Small intestine (tissue), 7 donors: ENCODE data around the gene RAI1. TPM values are rescaled to one million over a fixed set of nuclear protein-coding genes. Genes with fewer than 3 reads are reported as not detected.

Experiments used
- DNase-seq, 2 donors: peaks; one replicate each; pipeline versions ENCODE4 v3.0.0 to v3.0.0-alpha.2; 2013
- FAIRE-seq: peaks from 2 replicates; lab custom pipeline; 2012; peaks lifted over from hg19 to GRCh38; lab: Jason Lieb, UNC
- H3K27ac ChIP-seq, 3 donors: one replicate each; pipeline ENCODE4 v1.5.1; 2013; ENCODE audit warnings: low read length in 2 of 3, mild to moderate bottlenecking in 2 of 3, control low read depth in 1 of 3, inconsistent platforms in 1 of 3, low read depth in 1 of 3, moderate library complexity in 1 of 3
- H3K27me3 ChIP-seq, 3 donors: one replicate each; pipeline ENCODE4 v1.6.1; 2013; ENCODE audit warnings: low read length in 3 of 3, inconsistent platforms in 1 of 3; ENCODE audit not compliant: control insufficient read depth in 3 of 3, insufficient read depth in 3 of 3
- H3K36me3 ChIP-seq, 3 donors: one replicate each; pipeline ENCODE4 v1.6.1; 2013; ENCODE audit warnings: low read length in 3 of 3, inconsistent platforms in 1 of 3, low read depth in 1 of 3, mild to moderate bottlenecking in 1 of 3, moderate library complexity in 1 of 3; ENCODE audit not compliant: control insufficient read depth in 3 of 3, insufficient read depth in 2 of 3
- H3K4me1 ChIP-seq, 3 donors: one replicate each; pipeline ENCODE4 v1.6.1; 2013; ENCODE audit warnings: low read length in 2 of 3, inconsistent platforms in 1 of 3, low read depth in 1 of 3, mild to moderate bottlenecking in 1 of 3, moderate library complexity in 1 of 3; ENCODE audit not compliant: control insufficient read depth in 3 of 3, insufficient read depth in 2 of 3
- H3K4me3 ChIP-seq, 3 donors: one replicate each; pipeline ENCODE4 v1.5.1; 2013; ENCODE audit warnings: low read length in 3 of 3, control low read depth in 1 of 3, inconsistent platforms in 1 of 3, low read depth in 1 of 3, mild to moderate bottlenecking in 1 of 3, moderate library complexity in 1 of 3
- H3K9me3 ChIP-seq, 2 donors: one replicate each; pipeline ENCODE4 v1.6.1; 2013; ENCODE audit warnings: low read depth in 1 of 2, low read length in 1 of 2; ENCODE audit not compliant: control insufficient read depth in 2 of 2, insufficient read depth in 1 of 2
- WGBS, 3 donors: extraction: QIAGEN DNeasy Blood & Tissue Kit; methylation state at CpG; one replicate each; pipeline ENCODE4 v1.1.7; 2013; 5-methylcytosine and 5-hydroxymethylcytosine counted together
- polyA plus RNA-seq, 4 donors: library from polyadenylated mRNA; stranded (reverse) in 3 of 4; unstranded in 1 of 4; fragments of 200-250 nt in 3 of 4; fragments of 120-200 nt in 1 of 4; gene quantifications; one replicate each; pipeline versions ENCODE4 v1.2.1 to v1.2.3, GENCODE V29; 2013
- donor health status: healthy with polysubstance abuse.
- donor health status: control.
- donor health status: control.
- donor health status: Bipolar disorder and iron deficiency.
- donor health status: healthy.

The RAI1 gene
- polyA plus RNA-seq, 4 donors: 2.4 to 20.7 (median 6.2) TPM

DNA sequence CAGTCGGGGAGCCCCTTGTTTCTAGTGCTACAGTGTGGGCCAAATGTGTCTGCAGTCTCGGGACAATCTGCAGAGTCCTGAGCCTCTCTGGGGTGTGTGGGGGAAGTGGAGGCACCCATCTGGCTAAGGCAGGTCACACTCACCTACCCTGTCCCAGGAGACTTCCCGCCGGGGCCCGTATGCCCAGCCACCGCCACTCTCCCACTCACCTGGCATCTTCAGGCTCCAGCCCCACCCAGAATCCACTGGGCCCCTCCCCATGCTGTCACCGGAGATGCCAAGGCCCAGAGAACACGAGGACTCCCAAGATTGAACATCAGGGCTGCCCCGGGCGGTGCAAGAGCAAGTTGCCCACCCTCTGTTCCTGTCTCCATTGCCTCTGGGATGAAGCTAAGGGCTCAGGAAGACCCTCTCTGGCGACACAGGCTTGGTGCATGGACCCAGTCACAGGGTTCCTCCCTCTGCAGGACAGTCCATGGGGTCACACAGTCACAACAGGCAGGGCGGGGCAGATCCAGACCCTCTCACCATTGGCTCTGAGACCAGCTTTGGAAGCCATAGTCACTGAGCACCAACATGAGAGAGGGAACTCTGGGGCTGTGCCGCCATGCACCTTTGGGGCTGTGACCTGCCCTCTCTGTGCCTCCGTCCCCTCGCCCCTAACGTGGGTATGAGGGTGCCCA lies 117.5 kb downstream of the RAI1 start:
- Histone ChIP-seq H3K4me3 (no peak overlapping the region), H3K36me3 (peaks cover 3 to 98% (median 7%) of the 10 kb centered on the region in 3 donors), H3K27ac (no peak overlapping the region), H3K4me1 (no peaks in the 10 kb centered on the region), H3K9me3 (no peaks in the 10 kb centered on the region), H3K27me3 (no peaks in the 10 kb centered on the region)
- FAIRE-seq (no peak), DNase-seq (no peak)
- 83 to 89% (median 86%) methylated on average over 16 of the region's 16 CpGs for WGBS, 3 donors

DNA sequence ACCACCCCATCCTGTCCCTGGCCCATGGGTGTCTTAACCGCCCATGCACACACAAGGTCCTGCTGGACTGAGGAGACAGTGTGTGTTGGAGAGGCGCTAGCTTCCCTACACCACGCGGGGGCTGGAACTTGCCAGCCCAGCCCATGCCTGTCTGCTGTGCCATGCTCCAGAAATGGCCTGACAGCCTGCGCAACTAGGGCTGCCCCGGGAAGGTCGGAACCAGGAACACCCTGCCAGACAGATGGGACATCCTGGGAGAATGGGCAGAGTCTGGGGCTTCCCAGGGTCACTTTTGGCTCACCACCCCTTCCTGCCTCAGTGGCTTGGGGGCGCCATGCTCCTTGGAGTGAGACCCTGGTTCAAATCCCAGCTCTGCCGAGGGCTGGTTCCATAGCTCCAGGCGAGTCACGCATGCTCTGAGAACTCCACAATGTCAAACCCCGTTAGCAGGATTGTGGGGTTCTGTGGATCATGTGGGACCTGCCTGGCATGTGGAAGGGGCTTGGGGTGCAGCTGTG lies 119.3 kb downstream of the RAI1 start:
- DNase-seq (no peak), FAIRE-seq (no peak)
- 88 to 92% (median 89%) methylated on average over 12 of the region's 12 CpGs for WGBS, 3 donors
- Histone ChIP-seq H3K4me3 (no peak overlapping the region), H3K9me3 (no peaks in the 10 kb centered on the region), H3K4me1 (no peaks in the 10 kb centered on the region), H3K36me3 (peaks cover 2 to 96% (median 2%) of the 10 kb centered on the region in 3 donors), H3K27me3 (no peaks in the 10 kb centered on the region), H3K27ac (no peak overlapping the region)

DNA sequence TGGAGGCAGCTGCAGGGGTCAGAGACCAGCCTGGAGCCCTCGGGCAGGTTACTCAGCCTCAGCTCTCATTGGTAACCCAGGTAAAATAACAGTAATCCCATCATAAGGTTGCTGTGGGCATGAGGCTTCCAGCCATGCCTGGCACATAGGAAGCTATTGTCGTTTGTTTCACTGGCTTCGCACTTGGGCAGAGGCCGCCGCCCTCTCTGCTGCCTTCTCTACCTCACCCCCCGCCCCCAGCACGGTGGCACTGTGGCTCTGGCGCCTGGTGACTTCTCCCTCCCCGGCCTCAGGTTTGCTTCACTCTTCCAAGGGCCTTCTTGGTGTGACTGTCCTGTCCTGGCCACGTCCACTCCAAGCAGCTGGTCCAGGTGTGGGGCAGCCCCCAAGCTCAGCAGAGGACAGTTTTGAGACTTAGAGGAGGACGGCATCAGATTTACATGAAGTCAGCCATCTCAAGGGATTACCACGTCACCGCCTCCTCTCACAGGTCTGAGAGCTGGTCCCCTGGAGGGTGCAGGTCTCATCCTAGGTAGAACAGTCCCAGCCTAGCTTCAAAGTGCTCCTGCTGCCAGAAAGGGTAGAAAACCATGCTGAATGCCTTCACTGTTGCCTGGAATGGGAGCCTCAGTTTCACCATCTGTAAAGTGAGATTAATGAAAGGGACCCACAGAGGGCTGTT lies 120.7 kb downstream of the RAI1 start:
- no peak for FAIRE-seq
- no peak overlapping the region for H3K27ac ChIP-seq
- no peaks in the 10 kb centered on the region for H3K27me3 ChIP-seq
- no peak for DNase-seq
- no peaks in the 10 kb centered on the region for H3K9me3 ChIP-seq
- no peak overlapping the region for H3K4me3 ChIP-seq
- H3K36me3 ChIP-seq: peaks cover 0 to 94% (median 2%) of the 10 kb centered on the region in 3 donors
- WGBS, 3 donors: 90 to 92% (median 91%) methylated on average over 13 of the region's 13 CpGs
- no peaks in the 10 kb centered on the region for H3K4me1 ChIP-seq

DNA sequence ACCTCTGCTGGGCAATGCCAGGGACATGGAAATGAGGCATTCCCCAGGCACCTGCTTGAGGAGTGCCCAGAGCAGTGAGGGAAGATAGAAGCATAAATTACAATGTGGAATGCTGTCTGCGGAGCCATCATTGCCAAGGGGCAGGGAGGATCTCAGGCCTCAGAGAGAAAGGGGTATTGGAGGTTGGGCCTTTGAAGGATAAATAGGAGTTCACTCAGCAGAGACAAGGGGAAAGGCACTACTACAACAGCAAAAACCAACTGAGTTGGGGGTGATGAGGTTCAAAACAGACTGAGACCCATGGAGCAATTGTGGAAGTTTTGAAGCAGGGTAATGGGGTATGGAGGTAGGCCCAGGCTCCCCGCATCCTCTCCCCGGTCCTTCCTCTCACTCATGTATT lies 122.7 kb downstream of the RAI1 start:
- FAIRE-seq: no peak
- Histone ChIP-seq H3K4me3 (no peak overlapping the region), H3K9me3 (no peaks in the 10 kb centered on the region), H3K36me3 (peaks cover 0 to 90% (median 2%) of the 10 kb centered on the region in 3 donors), H3K27ac (no peak overlapping the region), H3K4me1 (no peaks in the 10 kb centered on the region), H3K27me3 (no peaks in the 10 kb centered on the region)
- no peak for DNase-seq
- WGBS, 3 donors: 96 to 98% (median 97%) methylated on average over 3 of the region's 3 CpGs

DNA sequence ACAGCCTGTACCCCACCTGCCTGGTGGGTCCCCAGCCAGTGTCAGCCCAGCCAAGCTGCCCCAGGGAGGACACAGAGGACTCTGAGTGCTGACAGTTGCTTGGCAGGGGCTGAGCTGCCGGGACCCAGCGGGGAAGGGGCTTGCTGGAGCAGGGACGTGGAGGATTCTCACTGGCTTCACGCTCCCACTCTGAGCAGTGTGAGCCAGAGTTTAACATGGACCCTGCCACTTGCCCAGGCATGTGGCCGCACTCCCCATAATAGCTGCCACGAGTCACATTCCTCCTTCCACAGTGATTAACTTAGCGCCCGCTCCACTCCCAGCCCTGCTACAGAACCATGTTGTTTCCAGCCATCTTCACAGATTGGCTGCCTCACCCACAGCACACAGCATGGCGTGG lies 124.3 kb downstream of the RAI1 start:
- FAIRE-seq (no peak), DNase-seq (no peak)
- H3K4me3 ChIP-seq: no peak overlapping the region
- no peaks in the 10 kb centered on the region for H3K27me3 ChIP-seq
- H3K36me3 ChIP-seq: peaks cover 0 to 81% (median 2%) of the 10 kb centered on the region in 3 donors
- H3K4me1 ChIP-seq: peaks cover 0 to 6% (median 0%) of the 10 kb centered on the region in 3 donors
- H3K27ac ChIP-seq: no peak overlapping the region
- 84 to 85% (median 85%) methylated on average over 9 of the region's 9 CpGs for WGBS, 3 donors
- no peaks in the 10 kb centered on the region for H3K9me3 ChIP-seq

DNA sequence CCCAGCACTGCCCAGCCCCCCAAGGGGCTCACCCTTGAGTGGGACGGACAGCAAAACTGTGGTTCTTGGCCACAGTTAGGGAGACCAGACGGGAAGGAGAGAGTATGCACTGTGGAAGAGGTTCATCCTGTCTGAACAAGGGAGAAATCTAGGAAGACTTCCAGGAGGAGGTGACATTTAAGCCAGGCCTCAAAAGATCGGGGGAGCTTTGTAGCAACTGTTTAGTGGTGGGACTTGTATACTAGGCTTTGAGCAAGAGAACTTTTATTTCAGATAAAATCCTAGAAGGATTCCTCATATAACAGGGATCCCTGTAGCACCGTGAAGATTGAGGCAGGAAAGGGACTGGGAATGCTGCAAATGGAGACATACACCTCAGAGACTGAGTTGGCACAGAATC lies 124.8 kb downstream of the RAI1 start:
- Histone ChIP-seq H3K9me3 (no peaks in the 10 kb centered on the region), H3K36me3 (peaks cover 0 to 81% (median 2%) of the 10 kb centered on the region in 3 donors), H3K4me3 (no peak overlapping the region), H3K4me1 (peaks cover 0 to 11% (median 0%) of the 10 kb centered on the region in 3 donors), H3K27ac (no peak overlapping the region), H3K27me3 (no peaks in the 10 kb centered on the region)
- no peak for DNase-seq
- WGBS, 3 donors: 92 to 94% (median 92%) methylated on average over 4 of the region's 4 CpGs
- no peak for FAIRE-seq

DNA sequence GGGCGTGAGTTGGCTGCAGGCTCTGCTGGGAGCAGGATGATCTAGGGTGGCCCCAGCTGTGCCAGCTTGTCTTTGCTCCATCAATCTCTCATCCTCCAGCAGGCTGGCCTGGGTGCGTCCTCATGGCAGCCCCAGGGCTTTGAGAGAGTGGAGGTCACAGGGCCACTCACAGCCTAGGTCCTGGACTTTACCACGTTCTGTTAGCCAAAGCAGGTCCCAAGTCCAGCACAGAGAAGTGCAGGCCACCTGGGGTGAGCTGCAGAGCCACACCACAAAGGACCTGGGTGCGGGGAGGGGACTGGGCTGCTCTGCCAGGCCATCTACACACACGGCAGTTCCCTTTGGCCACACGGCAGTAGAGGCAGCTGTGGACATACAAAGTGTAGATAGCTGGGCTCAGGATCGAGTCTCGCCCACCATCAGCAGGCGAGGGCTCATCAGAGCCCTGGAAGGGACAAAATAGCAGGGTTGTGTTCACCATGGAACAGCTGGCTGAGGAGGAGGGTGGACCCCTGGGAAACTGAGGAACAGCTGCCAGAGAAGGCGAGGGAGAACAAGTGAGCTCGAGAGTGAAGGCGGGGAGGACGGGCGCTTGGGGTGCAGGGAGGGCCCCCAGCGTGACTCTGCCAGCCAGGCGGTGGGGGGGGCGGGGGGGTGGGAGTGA lies 125.5 kb downstream of the RAI1 start:
- DNase-seq (no peak), FAIRE-seq (no peak)
- no peak overlapping the region for H3K4me3 ChIP-seq
- H3K36me3 ChIP-seq: peaks cover 2 to 79% (median 4%) of the 10 kb centered on the region in 3 donors
- H3K9me3 ChIP-seq: no peaks in the 10 kb centered on the region
- 84 to 91% (median 88%) methylated on average over 16 to 17 of the region's 17 CpGs for WGBS, 3 donors
- H3K27me3 ChIP-seq: no peaks in the 10 kb centered on the region
- peaks cover 0 to 15% (median 0%) of the 10 kb centered on the region in 3 donors for H3K4me1 ChIP-seq
- H3K27ac ChIP-seq: no peak overlapping the region

DNA sequence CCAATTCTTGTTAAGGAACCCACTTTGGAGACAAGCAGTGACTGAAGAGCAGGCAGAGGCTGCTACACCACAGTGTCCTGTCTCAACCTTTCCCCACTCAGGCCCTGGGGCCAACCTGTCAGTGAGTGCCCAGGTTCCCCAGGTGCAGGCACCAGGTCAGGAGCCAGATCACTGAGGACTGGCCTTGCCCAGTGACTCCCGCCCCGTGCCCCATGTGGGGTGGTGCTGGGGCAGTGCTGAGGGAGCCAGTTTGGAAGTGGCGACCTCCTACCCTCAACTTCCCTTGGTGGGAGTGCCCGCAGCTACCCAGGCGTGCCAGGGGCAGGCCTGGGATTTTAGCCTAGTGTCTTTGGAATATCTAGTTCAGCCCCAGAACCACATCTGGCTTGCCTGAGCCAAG lies 126.2 kb downstream of the RAI1 start:
- Histone ChIP-seq H3K27ac (no peak overlapping the region), H3K9me3 (no peaks in the 10 kb centered on the region), H3K36me3 (peaks cover 4 to 80% (median 4%) of the 10 kb centered on the region in 3 donors), H3K4me3 (no peak overlapping the region), H3K4me1 (peaks cover 0 to 21% (median 0%) of the 10 kb centered on the region in 3 donors), H3K27me3 (no peaks in the 10 kb centered on the region)
- 88 to 93% (median 90%) methylated on average over 5 of the region's 5 CpGs for WGBS, 3 donors
- DNase-seq (no peak), FAIRE-seq (no peak)
